ENCODE data around the gene SLC12A8. TPM values are rescaled to one million over a fixed set of nuclear protein-coding genes. Genes with fewer than 3 reads are reported as not detected.

Gene SLC12A8
- total and polyA plus RNA-seq, 2 of the 13 experiments (the other 11 are each of a cell fraction or from before 2014, with no cell fraction given) = 0.44 to 0.71 TPM

- TF ChIP-seq ZNF629 (CRISPR knock-in tag; conservative IDR thresholded peaks at IDR 0.05) = no peak
- TF ChIP-seq FOXA3 (CRISPR knock-in tag; IDR thresholded peaks at IDR 0.05) = no peak
- no peak for TF ChIP-seq ZNF205 (CRISPR knock-in tag; IDR thresholded peaks at IDR 0.05)
- TF ChIP-seq IRF1 (CRISPR knock-in tag; IDR thresholded peaks at IDR 0.05; ENCODE audit: low read depth) = no peak
- TF ChIP-seq ZNF577 (CRISPR knock-in tag; IDR thresholded peaks at IDR 0.05; ENCODE audit: borderline replicate concordance, low read depth) = no peak
- no peak for TF ChIP-seq ATF2 (CRISPR knock-in tag; IDR thresholded peaks at IDR 0.05)
- TF ChIP-seq ZNF20 (CRISPR knock-in tag; IDR thresholded peaks at IDR 0.05) = no peak
- TF ChIP-seq NCOA1 (CRISPR knock-in tag; IDR thresholded peaks at IDR 0.05) = no peak
- no peak for TF ChIP-seq HMGXB3 (CRISPR knock-in tag; IDR thresholded peaks at IDR 0.05; ENCODE audit: borderline replicate concordance)
These were observed 140.2 kb downstream of the SLC12A8 start (continued) for GRCh38 chr3:125072301-125072700.

Measured in HepG2 (cell line).